Suprapubic skin (tissue), 3 donors: ENCODE data around the gene PITPNM3.

Source experiments
- POLR2A ChIP-seq, 2 donors: fragments of 450-650 bp; IDR thresholded peaks; one replicate each; pipeline ENCODE4 v1.6.1; 2017; ENCODE audit warnings: antibody characterized with exemption in 2 of 2, mild to moderate bottlenecking in 2 of 2, moderate library complexity in 2 of 2
- TF ChIP-seq, protein P1 (sequence below), 2 donors: fragments of 200-600 bp in 1 of 2; fragments of 450-650 bp in 1 of 2; sonication (generic) in 1 of 2; IDR thresholded peaks; one replicate each; pipeline ENCODE4 v1.5.1; 2016 to 2019; ENCODE audit warnings: antibody characterized with exemption in 2 of 2, mild to moderate bottlenecking in 1 of 2, moderate library complexity in 1 of 2

DNA sequence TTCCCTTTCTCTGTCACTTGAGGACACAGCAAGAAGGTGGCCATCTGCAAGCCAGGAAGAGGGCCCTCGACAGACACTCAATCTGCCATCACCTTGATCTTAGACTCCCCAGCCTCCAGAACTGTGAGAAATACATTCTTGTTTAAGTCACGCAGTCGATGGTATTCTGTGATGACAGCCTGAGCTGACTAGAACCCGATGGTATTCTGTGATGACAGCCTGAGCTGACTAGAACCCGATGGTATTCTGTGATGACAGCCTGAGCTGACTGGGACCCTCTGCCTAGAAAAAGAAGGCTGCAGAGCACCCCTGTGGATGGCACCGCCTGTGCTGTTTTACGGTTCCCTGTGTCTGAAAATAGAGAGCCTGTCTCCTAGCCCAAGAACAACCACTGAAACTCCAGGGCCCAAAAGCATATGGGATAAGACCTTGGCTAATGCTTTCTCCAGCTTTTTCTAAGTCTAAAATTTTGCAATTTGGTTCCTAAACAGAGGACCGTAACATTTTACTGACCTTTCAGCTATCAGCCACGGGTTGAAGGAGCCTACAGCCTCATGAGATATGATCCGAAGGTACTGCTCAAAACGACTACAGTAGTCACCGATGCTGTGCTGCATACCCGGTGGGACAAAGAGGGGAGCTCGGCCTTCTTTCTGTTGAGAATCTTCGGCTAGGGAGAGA lies 33.1 kb upstream of the PITPNM3 start:
- no peak for TF ChIP-seq POLR2A (IDR thresholded peaks at IDR 0.05)
- TF ChIP-seq, protein P1, sequence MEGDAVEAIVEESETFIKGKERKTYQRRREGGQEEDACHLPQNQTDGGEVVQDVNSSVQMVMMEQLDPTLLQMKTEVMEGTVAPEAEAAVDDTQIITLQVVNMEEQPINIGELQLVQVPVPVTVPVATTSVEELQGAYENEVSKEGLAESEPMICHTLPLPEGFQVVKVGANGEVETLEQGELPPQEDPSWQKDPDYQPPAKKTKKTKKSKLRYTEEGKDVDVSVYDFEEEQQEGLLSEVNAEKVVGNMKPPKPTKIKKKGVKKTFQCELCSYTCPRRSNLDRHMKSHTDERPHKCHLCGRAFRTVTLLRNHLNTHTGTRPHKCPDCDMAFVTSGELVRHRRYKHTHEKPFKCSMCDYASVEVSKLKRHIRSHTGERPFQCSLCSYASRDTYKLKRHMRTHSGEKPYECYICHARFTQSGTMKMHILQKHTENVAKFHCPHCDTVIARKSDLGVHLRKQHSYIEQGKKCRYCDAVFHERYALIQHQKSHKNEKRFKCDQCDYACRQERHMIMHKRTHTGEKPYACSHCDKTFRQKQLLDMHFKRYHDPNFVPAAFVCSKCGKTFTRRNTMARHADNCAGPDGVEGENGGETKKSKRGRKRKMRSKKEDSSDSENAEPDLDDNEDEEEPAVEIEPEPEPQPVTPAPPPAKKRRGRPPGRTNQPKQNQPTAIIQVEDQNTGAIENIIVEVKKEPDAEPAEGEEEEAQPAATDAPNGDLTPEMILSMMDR (IDR thresholded peaks at IDR 0.05): no peak
